Measurements from ENCODE around the gene SALL4.
A peak's percentile ranks its signal among the peaks of the same experiment; 100 is the strongest.
"Not testable (repeated sequence)": the region's sequence is repeated elsewhere in the genome, so short reads cannot be mapped to it uniquely, and the experiment has no call there.

The SALL4 gene

GRCh38 chr20:51801823-51802123 lies 548 bp downstream of the SALL4 start:
- no peak for DNase-seq (ENCODE audit: low read depth in 2 of 2)

GRCh38 chr20:51801122-51801822 lies 1.0 kb downstream of the SALL4 start:
- DNase-seq (ENCODE audit: low read depth in 2 of 2): no peak

- no peak for DNase-seq (ENCODE audit: low read depth in 2 of 2)
These were observed 1.5 kb downstream of the SALL4 start for GRCh38 chr20:51800872-51801121.

GRCh38 chr20:51800060-51800871 lies 2.1 kb downstream of the SALL4 start:
- DNase-seq (ENCODE audit: low read depth in 2 of 2): peak; percentile 17 to 23

GRCh38 chr20:51799401-51799860 lies 2.9 kb downstream of the SALL4 start:
- no peak for DNase-seq (ENCODE audit: low read depth in 2 of 2)

GRCh38 chr20:51797357-51798025 lies 4.8 kb downstream of the SALL4 start:
- no peak for DNase-seq (ENCODE audit: low read depth in 2 of 2)

GRCh38 chr20:51796340-51796739 lies 6.0 kb downstream of the SALL4 start:
- no peak for DNase-seq (ENCODE audit: low read depth in 2 of 2)

GRCh38 chr20:51792960-51793359 lies 9.4 kb downstream of the SALL4 start:
- no peak for DNase-seq (ENCODE audit: low read depth in 2 of 2)

GRCh38 chr20:51791626-51792025 lies 10.7 kb downstream of the SALL4 start:
- no peak for DNase-seq (ENCODE audit: low read depth in 2 of 2)

GRCh38 chr20:51790256-51790655 lies 12.1 kb downstream of the SALL4 start:
- DNase-seq (ENCODE audit: low read depth in 2 of 2): no peak

GRCh38 chr20:51789434-51789833 lies 12.9 kb downstream of the SALL4 start:
- no peak for DNase-seq (ENCODE audit: low read depth in 2 of 2)

- DNase-seq (ENCODE audit: low read depth in 2 of 2): no peak
These were observed 13.5 kb downstream of the SALL4 start for GRCh38 chr20:51788822-51789221.

- DNase-seq (ENCODE audit: low read depth in 2 of 2): no peak
These were observed 18.0 kb downstream of the SALL4 start for GRCh38 chr20:51784299-51784698.

- not testable (repeated sequence) for DNase-seq (ENCODE audit: low read depth in 2 of 2)
These were observed 24.0 kb downstream of the SALL4 start for GRCh38 chr20:51778229-51778759.

GRCh38 chr20:51775241-51775640 lies 27.1 kb downstream of the SALL4 start:
- no peak for DNase-seq (ENCODE audit: low read depth in 2 of 2)

- no peak for DNase-seq (ENCODE audit: low read depth in 2 of 2)
These were observed 30.1 kb downstream of the SALL4 start for GRCh38 chr20:51772236-51772635.

- no peak for DNase-seq (ENCODE audit: low read depth in 2 of 2)
These were observed 32.2 kb downstream of the SALL4 start for GRCh38 chr20:51769976-51770615.

GRCh38 chr20:51768759-51769517 lies 33.4 kb downstream of the SALL4 start:
- no peak for DNase-seq (ENCODE audit: low read depth in 2 of 2)

GRCh38 chr20:51767867-51768758 lies 34.2 kb downstream of the SALL4 start, which contains the start of gene ATP9A:
Gene ATP9A, minus strand, starts transcription at chr20:51768390. Its CDS starts 21 bp downstream, at chr20:51768369.
- no peak for DNase-seq (ENCODE audit: low read depth in 2 of 2)
